Panc1 (cell line): ENCODE results near the gene SYTL3. TPM values are rescaled to one million over a fixed set of nuclear protein-coding genes. Genes with fewer than 3 reads are reported as not detected.
"Not testable (repeated sequence)": the region's sequence is repeated elsewhere in the genome, so short reads cannot be mapped to it uniquely, and the experiment has no call there.

Source experiments
- ATAC-seq: fragments of 200-7000 bp; cut with Tn5 transposase; 2 replicates; pipeline ENCODE4 v1.9.1; 2020; ENCODE audit warnings: mild to moderate bottlenecking, moderate library complexity
- BruUV-seq: library from RNA; stranded (reverse); fragments of 400-500 nt; replicated peaks from 2 replicates; lab custom pipeline; 2021; lab: Mats Ljungman, UMichigan
- CTCF ChIA-PET: fragments of 300-600 bp; sonication (Branson Sonifier 250); formaldehyde crosslinking; loops from one replicate; lab custom pipeline; 2022; ENCODE audit warnings: antibody characterized with exemption; lab: Charles Lee
- POLR2A ChIA-PET: fragments of 300-600 bp; sonication (Branson Sonifier 250); formaldehyde crosslinking; loops from one replicate; lab custom pipeline; 2022; ENCODE audit warnings: antibody characterized with exemption; lab: Charles Lee
- DNase-seq: peaks from one replicate; pipeline ENCODE4 v3.0.0-alpha.2; 2010; ENCODE audit warnings: low read depth, low spot score
- H3K27ac ChIP-seq: 2 replicates; pipeline ENCODE4 v1.5.1; 2011; ENCODE audit warnings: mild to moderate bottlenecking, low read length, inconsistent platforms
- H3K27me3 ChIP-seq: fragments of 200-500 bp; sonication (Bioruptor generic); 2 replicates; pipeline ENCODE4 v1.6.0; 2014; ENCODE audit warnings: low read length, inconsistent platforms; ENCODE audit not compliant: control insufficient read depth, insufficient read depth
- H3K36me3 ChIP-seq: fragments of 200-500 bp; sonication (Bioruptor generic); 2 replicates; pipeline ENCODE4 v1.5.1; 2014; ENCODE audit warnings: inconsistent platforms, mild to moderate bottlenecking, low read length, moderate library complexity; ENCODE audit not compliant: control insufficient read depth, insufficient read depth
- H3K4me1 ChIP-seq: 2 replicates; pipeline ENCODE4 v1.5.1; 2011; ENCODE audit warnings: inconsistent platforms, mild to moderate bottlenecking, low read length, moderate library complexity; ENCODE audit not compliant: control insufficient read depth, insufficient read depth
- H3K4me3 ChIP-seq, 2 experiments: 2 replicates each; pipeline ENCODE4 v1.5.1; 2011 to 2012; ENCODE audit warnings: low read depth in 2 of 2, low read length in 2 of 2, mild to moderate bottlenecking in 2 of 2, inconsistent platforms in 1 of 2, moderate library complexity in 1 of 2
- H3K9me3 ChIP-seq: fragments of 200-500 bp; sonication (Bioruptor generic); 2 replicates; pipeline ENCODE4 v1.5.1; 2014; ENCODE audit warnings: low read depth, mild to moderate bottlenecking, inconsistent platforms, low read length, moderate library complexity; ENCODE audit not compliant: control insufficient read depth, insufficient read depth
- POLR2AphosphoS5 ChIP-seq: IDR thresholded peaks from 2 replicates; pipeline ENCODE4 v1.6.1; 2012; ENCODE audit warnings: mild to moderate bottlenecking, low read depth, low read length, moderate library complexity
- SIN3A ChIP-seq: IDR thresholded peaks from 2 replicates; pipeline ENCODE4 v1.6.1; 2012; ENCODE audit warnings: low read depth, mild to moderate bottlenecking, low read length, moderate library complexity, borderline replicate concordance; ENCODE audit not compliant: insufficient read depth
- TCF7L2 ChIP-seq: IDR thresholded peaks from 2 replicates; pipeline ENCODE4 v1.6.1; 2011; ENCODE audit warnings: mild to moderate bottlenecking, low read depth, low read length, inconsistent platforms
- in situ Hi-C: cut with HindIII; loops from 2 replicates; pipeline ENCODE4 v1.10.0; 2016; ENCODE audit warnings: low sequenced_read_pairs, low pct_unique_long_range_greater_than_20kb
- intact Hi-C: fragments of 100-400 bp; cut with micrococcal nuclease; formaldehyde crosslinking; loops from one replicate; pipeline ENCODE4 v1.10.0; 2022; ENCODE audit not compliant: unreplicated experiment
- total RNA-seq: library from RNA; stranded (reverse); gene quantifications from one replicate; pipeline ENCODE4 v1.2.1, GENCODE V29; 2021; ENCODE audit not compliant: unreplicated experiment
- TF ChIP-seq, protein P1 (sequence below): fragments of 450-650 bp; IDR thresholded peaks from 2 replicates; pipeline ENCODE4 v1.5.1; 2017; ENCODE audit warnings: mild to moderate bottlenecking
- TF ChIP-seq, protein P2 (sequence below), 2 experiments: IDR thresholded peaks; 2 replicates each; pipeline ENCODE4 v1.6.1; 2011 to 2012; ENCODE audit warnings: low read depth in 2 of 2, control low read depth in 1 of 2, low read length in 1 of 2, mild to moderate bottlenecking in 1 of 2, moderate library complexity in 1 of 2; ENCODE audit not compliant: insufficient read depth in 1 of 2

SYTL3 gene
- total RNA-seq, 1 experiment from 2014 or later: 1.4 TPM

DNA sequence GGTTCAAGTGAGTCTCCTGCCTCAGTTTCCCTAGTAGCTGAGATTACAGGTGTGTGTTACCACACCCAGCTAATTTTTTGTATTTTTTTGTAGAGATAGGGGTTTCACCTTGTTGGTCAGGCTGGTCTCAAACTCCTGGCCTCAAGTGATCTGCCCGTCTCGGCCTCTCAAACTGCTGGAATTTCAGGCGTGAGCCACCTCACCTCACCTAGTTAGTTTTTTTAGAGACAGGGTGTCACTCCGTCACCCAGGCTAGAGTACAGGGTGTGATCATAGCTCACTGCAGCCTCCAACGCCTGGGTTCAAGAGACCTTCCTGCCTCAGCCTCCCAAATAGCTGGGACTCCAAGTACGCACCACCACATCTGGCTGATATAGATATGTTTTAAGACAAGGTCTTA lies 22.9 kb downstream of the SYTL3 start:
- ChIA-PET CTCF (interaction anchor here (0.6 kb wide), 1 partner anchor 521 kb away, joined by 4 read pairs; no protein-coding TSS in a partner anchor), POLR2A (interaction anchor here (0.7 kb wide), 2 partner anchors 49 to 305 kb away, joined by 4 to 6 read pairs; no protein-coding TSS in a partner anchor)
- no peak for ATAC-seq
- intact Hi-C loops (no loop called here), in situ Hi-C loops (no loop called here)
- Histone ChIP-seq H3K4me3 (no peak overlapping the region), H3K27me3 (no peaks in the 10 kb centered on the region; the same call in 1 of the 2 replicates), H3K36me3 (no peaks in the 10 kb centered on the region), H3K4me1 (no peaks in the 10 kb centered on the region), H3K27ac (no peak overlapping the region), H3K9me3 (no peaks in the 10 kb centered on the region)
- no peak for DNase-seq
- TF ChIP-seq POLR2AphosphoS5: no peak
- TF ChIP-seq SIN3A: no peak
- TF ChIP-seq, protein P1, sequence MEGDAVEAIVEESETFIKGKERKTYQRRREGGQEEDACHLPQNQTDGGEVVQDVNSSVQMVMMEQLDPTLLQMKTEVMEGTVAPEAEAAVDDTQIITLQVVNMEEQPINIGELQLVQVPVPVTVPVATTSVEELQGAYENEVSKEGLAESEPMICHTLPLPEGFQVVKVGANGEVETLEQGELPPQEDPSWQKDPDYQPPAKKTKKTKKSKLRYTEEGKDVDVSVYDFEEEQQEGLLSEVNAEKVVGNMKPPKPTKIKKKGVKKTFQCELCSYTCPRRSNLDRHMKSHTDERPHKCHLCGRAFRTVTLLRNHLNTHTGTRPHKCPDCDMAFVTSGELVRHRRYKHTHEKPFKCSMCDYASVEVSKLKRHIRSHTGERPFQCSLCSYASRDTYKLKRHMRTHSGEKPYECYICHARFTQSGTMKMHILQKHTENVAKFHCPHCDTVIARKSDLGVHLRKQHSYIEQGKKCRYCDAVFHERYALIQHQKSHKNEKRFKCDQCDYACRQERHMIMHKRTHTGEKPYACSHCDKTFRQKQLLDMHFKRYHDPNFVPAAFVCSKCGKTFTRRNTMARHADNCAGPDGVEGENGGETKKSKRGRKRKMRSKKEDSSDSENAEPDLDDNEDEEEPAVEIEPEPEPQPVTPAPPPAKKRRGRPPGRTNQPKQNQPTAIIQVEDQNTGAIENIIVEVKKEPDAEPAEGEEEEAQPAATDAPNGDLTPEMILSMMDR: no peak
- TF ChIP-seq, protein P2, sequence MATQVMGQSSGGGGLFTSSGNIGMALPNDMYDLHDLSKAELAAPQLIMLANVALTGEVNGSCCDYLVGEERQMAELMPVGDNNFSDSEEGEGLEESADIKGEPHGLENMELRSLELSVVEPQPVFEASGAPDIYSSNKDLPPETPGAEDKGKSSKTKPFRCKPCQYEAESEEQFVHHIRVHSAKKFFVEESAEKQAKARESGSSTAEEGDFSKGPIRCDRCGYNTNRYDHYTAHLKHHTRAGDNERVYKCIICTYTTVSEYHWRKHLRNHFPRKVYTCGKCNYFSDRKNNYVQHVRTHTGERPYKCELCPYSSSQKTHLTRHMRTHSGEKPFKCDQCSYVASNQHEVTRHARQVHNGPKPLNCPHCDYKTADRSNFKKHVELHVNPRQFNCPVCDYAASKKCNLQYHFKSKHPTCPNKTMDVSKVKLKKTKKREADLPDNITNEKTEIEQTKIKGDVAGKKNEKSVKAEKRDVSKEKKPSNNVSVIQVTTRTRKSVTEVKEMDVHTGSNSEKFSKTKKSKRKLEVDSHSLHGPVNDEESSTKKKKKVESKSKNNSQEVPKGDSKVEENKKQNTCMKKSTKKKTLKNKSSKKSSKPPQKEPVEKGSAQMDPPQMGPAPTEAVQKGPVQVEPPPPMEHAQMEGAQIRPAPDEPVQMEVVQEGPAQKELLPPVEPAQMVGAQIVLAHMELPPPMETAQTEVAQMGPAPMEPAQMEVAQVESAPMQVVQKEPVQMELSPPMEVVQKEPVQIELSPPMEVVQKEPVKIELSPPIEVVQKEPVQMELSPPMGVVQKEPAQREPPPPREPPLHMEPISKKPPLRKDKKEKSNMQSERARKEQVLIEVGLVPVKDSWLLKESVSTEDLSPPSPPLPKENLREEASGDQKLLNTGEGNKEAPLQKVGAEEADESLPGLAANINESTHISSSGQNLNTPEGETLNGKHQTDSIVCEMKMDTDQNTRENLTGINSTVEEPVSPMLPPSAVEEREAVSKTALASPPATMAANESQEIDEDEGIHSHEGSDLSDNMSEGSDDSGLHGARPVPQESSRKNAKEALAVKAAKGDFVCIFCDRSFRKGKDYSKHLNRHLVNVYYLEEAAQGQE (IDR thresholded peaks at IDR 0.05; ENCODE audit: insufficient read depth in 1 of 2, low read depth in 2 of 2, low read length in 1 of 2): no peak
- no peak for TF ChIP-seq TCF7L2
- no TSS peak for BruUV-seq

DNA sequence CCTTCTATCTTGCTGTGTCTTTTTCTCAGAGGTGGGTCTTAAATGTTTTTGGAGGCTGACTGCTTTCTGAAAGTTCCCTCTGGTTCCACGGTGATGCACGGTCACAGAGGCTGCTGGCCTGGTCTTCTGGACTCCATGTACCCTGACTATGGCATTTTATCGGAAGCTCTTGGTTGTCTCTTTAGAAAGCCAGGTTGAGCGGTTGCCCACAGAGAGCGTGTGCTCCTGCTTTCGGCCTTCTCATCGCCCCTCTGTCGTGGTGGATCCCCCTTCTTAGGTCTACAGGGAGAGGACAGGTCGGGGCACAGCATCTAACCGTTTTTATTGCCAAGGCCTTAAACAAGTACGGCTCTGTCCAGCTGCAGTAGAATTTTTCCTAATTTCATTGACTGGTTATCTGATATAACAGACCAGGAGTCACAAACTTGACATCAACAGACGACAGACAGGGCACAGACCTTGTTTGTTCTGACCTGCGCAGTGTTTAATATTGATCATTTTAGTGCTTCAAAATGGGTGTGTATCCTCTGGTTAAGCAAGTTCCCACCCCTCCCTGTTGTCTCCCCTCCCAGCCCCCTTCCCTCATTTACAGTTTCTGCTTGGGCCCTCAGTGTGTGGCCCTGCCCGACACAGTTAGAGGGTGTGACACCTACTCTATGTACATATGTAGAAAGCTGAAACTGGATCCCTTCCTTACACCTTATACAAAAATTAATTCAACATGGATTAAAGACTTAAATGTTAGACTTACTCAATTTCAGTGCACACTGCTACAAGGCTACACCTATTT lies 24.7 kb downstream of the SYTL3 start:
- H3K4me1 ChIP-seq: no peaks in the 10 kb centered on the region; the same call in 1 of the 2 replicates
- BruUV-seq: no TSS peak
- H3K9me3 ChIP-seq: no peaks in the 10 kb centered on the region
- DNase-seq: no peak
- in situ Hi-C loops: no loop called here
- ChIA-PET POLR2A (interaction anchor here (0.7 kb wide), 1 partner anchor 11 kb away, joined by 12 read pairs; no protein-coding TSS in a partner anchor), CTCF (interaction anchor here (0.6 kb wide), 1 partner anchor 69 kb away, joined by 6 read pairs; no protein-coding TSS in a partner anchor)
- TF ChIP-seq POLR2AphosphoS5 (no peak), TCF7L2 (no peak), SIN3A (no peak)
- TF ChIP-seq, protein P2 (IDR thresholded peaks at IDR 0.05; ENCODE audit: insufficient read depth in 1 of 2, low read depth in 2 of 2, low read length in 1 of 2): no peak
- no peak for ATAC-seq
- no peak overlapping the region for H3K4me3 ChIP-seq
- intact Hi-C loops: no loop called here
- H3K27me3 ChIP-seq: no peaks in the 10 kb centered on the region; the same call in 1 of the 2 replicates
- no peaks in the 10 kb centered on the region for H3K36me3 ChIP-seq
- H3K27ac ChIP-seq: no peak overlapping the region

DNA sequence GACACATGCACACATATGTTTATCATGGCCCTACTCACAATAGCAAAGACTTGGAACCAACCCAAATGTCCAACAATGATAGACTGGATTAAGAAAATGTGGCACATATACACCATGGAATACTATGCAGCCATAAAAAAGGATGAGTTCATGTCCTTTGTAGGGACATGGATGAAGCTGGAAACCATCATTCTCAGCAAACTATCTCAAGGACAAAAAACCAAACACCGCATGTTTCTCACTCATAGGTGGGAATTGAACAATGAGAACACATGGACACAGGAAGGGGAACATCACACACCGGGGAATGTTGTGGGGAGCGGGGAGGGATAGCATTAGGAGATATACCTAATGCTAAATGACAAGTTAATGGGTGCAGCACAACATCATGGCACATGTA lies 27.2 kb downstream of the SYTL3 start:
- H3K9me3 ChIP-seq, H3K4me1 ChIP-seq, BruUV-seq, ATAC-seq, H3K27me3 ChIP-seq, CTCF ChIA-PET, DNase-seq, intact Hi-C loops, POLR2A ChIA-PET, H3K27ac ChIP-seq, H3K4me3 ChIP-seq, in situ Hi-C loops, H3K36me3 ChIP-seq: not testable (repeated sequence)
